Spinal cord (tissue), 10 donors: Measurements from ENCODE around the gene MAPKAPK2. TPM values are rescaled to one million over a fixed set of nuclear protein-coding genes. Genes with fewer than 3 reads are reported as not detected.

Experiments used
- DNase-seq, 6 donors: peaks; one replicate each; pipeline versions ENCODE4 v3.0.0 to v3.0.0-alpha.2; 2013 to 2015; ENCODE audit warnings: low spot score in 6 of 6, low read depth in 4 of 6
- H3K27ac ChIP-seq: one replicate; pipeline ENCODE4 v1.5.1; 2013; ENCODE audit warnings: low read depth, low read length, control low read depth
- H3K27me3 ChIP-seq: one replicate; pipeline ENCODE4 v1.6.1; 2013; ENCODE audit warnings: low read length; ENCODE audit not compliant: control insufficient read depth, insufficient read depth
- H3K36me3 ChIP-seq: one replicate; pipeline ENCODE4 v1.6.1; 2013; ENCODE audit warnings: low read length; ENCODE audit not compliant: control insufficient read depth, insufficient read depth
- H3K4me1 ChIP-seq: one replicate; pipeline ENCODE4 v1.6.1; 2013; ENCODE audit warnings: low read length; ENCODE audit not compliant: control insufficient read depth, insufficient read depth
- H3K4me3 ChIP-seq: one replicate; pipeline ENCODE4 v1.5.1; 2013; ENCODE audit warnings: low read depth, low read length, control low read depth
- H3K9me3 ChIP-seq: one replicate; pipeline ENCODE4 v1.6.1; 2013; ENCODE audit warnings: low read length; ENCODE audit not compliant: control insufficient read depth, insufficient read depth
- WGBS: methylation state at CpG from one replicate; pipeline ENCODE4 v1.1.5; 2013; ENCODE audit warnings: missing lambda C conversion rate; ENCODE audit not compliant: insufficient coverage; 5-methylcytosine and 5-hydroxymethylcytosine counted together
- polyA plus RNA-seq, 2 donors: library from polyadenylated mRNA; unstranded; fragments of 120-200 nt; gene quantifications; one replicate each; pipeline ENCODE4 v1.2.1, GENCODE V29; 2013; ENCODE audit not compliant: insufficient read length in 2 of 2
- total RNA-seq, 2 donors: library from RNA; depleted of rRNA in 1 of 2; stranded (reverse); fragments of 120-200 nt in 1 of 2; fragments of >200 nt in 1 of 2; gene quantifications; one replicate each; pipeline versions ENCODE4 v1.2.3 to v1.2.4, GENCODE V29; 2013 to 2014
- donor health status: healthy.

MAPKAPK2 gene
- total and polyA plus RNA-seq, 4 donors: 17.3 to 42.7 (median 35.4) TPM

- H3K36me3 ChIP-seq: no peaks in the 10 kb centered on the region
- 100% methylated on average over 2 of the region's 13 CpGs for WGBS
- no peak overlapping the region for H3K4me3 ChIP-seq
- no peaks in the 10 kb centered on the region for H3K27me3 ChIP-seq
- no peaks in the 10 kb centered on the region for H3K4me1 ChIP-seq
- DNase-seq: no peak
- H3K9me3 ChIP-seq: no peaks in the 10 kb centered on the region
- no peak overlapping the region for H3K27ac ChIP-seq
Measured at GRCh38 chr1:206742719-206743383, 58.1 kb downstream of the MAPKAPK2 start.

- H3K9me3 ChIP-seq: no peaks in the 10 kb centered on the region
- H3K4me1 ChIP-seq: no peaks in the 10 kb centered on the region
- no peaks in the 10 kb centered on the region for H3K27me3 ChIP-seq
- WGBS: 88% methylated on average over 4 of the region's 4 CpGs
- no peak overlapping the region for H3K4me3 ChIP-seq
- H3K36me3 ChIP-seq: no peaks in the 10 kb centered on the region
- DNase-seq: no peak
- H3K27ac ChIP-seq: no peak overlapping the region
Measured at GRCh38 chr1:206744683-206745082, 60.0 kb downstream of the MAPKAPK2 start.

GRCh38 chr1:206745301-206745700, 60.6 kb downstream of the MAPKAPK2 start:
- H3K36me3 ChIP-seq: no peaks in the 10 kb centered on the region
- no peaks in the 10 kb centered on the region for H3K4me1 ChIP-seq
- no peak for DNase-seq
- no peaks in the 10 kb centered on the region for H3K27me3 ChIP-seq
- WGBS: no CpG with 5 or more reads among the region's 1 CpG
- H3K9me3 ChIP-seq: no peaks in the 10 kb centered on the region
- no peak overlapping the region for H3K27ac ChIP-seq
- H3K4me3 ChIP-seq: no peak overlapping the region

- Histone ChIP-seq H3K27me3 (no peaks in the 10 kb centered on the region), H3K4me1 (no peaks in the 10 kb centered on the region), H3K4me3 (no peak overlapping the region), H3K27ac (no peak overlapping the region), H3K9me3 (no peaks in the 10 kb centered on the region), H3K36me3 (no peaks in the 10 kb centered on the region)
- WGBS: 82% methylated on average over 1 of the region's 3 CpGs
- no peak for DNase-seq
Measured at GRCh38 chr1:206748348-206749030, 63.8 kb downstream of the MAPKAPK2 start.

- no peaks in the 10 kb centered on the region for H3K4me1 ChIP-seq
Measured at GRCh38 chr1:206751891-206752290, 67.2 kb downstream of the MAPKAPK2 start.

GRCh38 chr1:206752481-206752880, 67.8 kb downstream of the MAPKAPK2 start:
- no peak for DNase-seq
- H3K27me3 ChIP-seq: no peaks in the 10 kb centered on the region
- no peaks in the 10 kb centered on the region for H3K36me3 ChIP-seq
- H3K27ac ChIP-seq: no peak overlapping the region
- H3K4me3 ChIP-seq: no peak overlapping the region
- H3K9me3 ChIP-seq: no peaks in the 10 kb centered on the region
- H3K4me1 ChIP-seq: no peaks in the 10 kb centered on the region
- 83% methylated on average over 2 of the region's 2 CpGs for WGBS

More at GRCh38 chr1:206751891-206752290, 67.2 kb downstream of the MAPKAPK2 start:
- Histone ChIP-seq H3K27ac (no peak overlapping the region), H3K4me3 (no peak overlapping the region), H3K9me3 (no peaks in the 10 kb centered on the region), H3K27me3 (no peaks in the 10 kb centered on the region), H3K36me3 (no peaks in the 10 kb centered on the region)
- WGBS: 51% methylated on average over 3 of the region's 5 CpGs
- no peak for DNase-seq

GRCh38 chr1:206753141-206753540, 68.4 kb downstream of the MAPKAPK2 start:
- no CpG with 5 or more reads among the region's 3 CpGs for WGBS
- Histone ChIP-seq H3K36me3 (no peaks in the 10 kb centered on the region), H3K9me3 (no peaks in the 10 kb centered on the region), H3K27me3 (no peaks in the 10 kb centered on the region), H3K4me1 (no peaks in the 10 kb centered on the region), H3K4me3 (no peak overlapping the region), H3K27ac (no peak overlapping the region)
- DNase-seq: no peak

- Histone ChIP-seq H3K4me3 (no peak overlapping the region), H3K27ac (no peak overlapping the region), H3K9me3 (no peaks in the 10 kb centered on the region), H3K4me1 (no peaks in the 10 kb centered on the region), H3K36me3 (no peaks in the 10 kb centered on the region), H3K27me3 (no peaks in the 10 kb centered on the region)
- 79% methylated on average over 1 of the region's 1 CpG for WGBS
- DNase-seq: no peak
Measured at GRCh38 chr1:206754011-206754410, 69.3 kb downstream of the MAPKAPK2 start.

GRCh38 chr1:206757524-206758266, 73.0 kb downstream of the MAPKAPK2 start:
- no peaks in the 10 kb centered on the region for H3K36me3 ChIP-seq
- no peaks in the 10 kb centered on the region for H3K4me1 ChIP-seq
- 89% methylated on average over 4 of the region's 13 CpGs for WGBS
- no peak overlapping the region for H3K4me3 ChIP-seq
- no peak for DNase-seq
- no peak overlapping the region for H3K27ac ChIP-seq
- H3K27me3 ChIP-seq: no peaks in the 10 kb centered on the region
- H3K9me3 ChIP-seq: no peaks in the 10 kb centered on the region
